HepG2 (cell line): ENCODE measurements around the gene LAPTM4A. TPM values are rescaled to one million over a fixed set of nuclear protein-coding genes. Genes with fewer than 3 reads are reported as not detected.
A peak's percentile ranks its signal among the peaks of the same experiment; 100 is the strongest.

ENCODE experiments used
- ARNT2 ChIP-seq: sonication (generic); formaldehyde crosslinking; IDR thresholded peaks from 2 replicates; pipeline ENCODE4 v1.8.0; 2022; ENCODE audit warnings: mild to moderate bottlenecking, low read depth, missing genetic modification reagents, moderate library complexity
- ATF7 ChIP-seq, 2 experiments: fragments of 450-650 bp in 1 of 2; sonication (generic) in 1 of 2; formaldehyde crosslinking in 1 of 2; IDR thresholded peaks; 2 replicates each; pipeline versions ENCODE4 v1.4.0 to v1.6.1; 2016 to 2020; ENCODE audit warnings: antibody characterized with exemption in 1 of 2, mild to moderate bottlenecking in 1 of 2, missing genetic modification reagents in 1 of 2
- HDAC1 ChIP-seq: sonication (generic); formaldehyde crosslinking; IDR thresholded peaks from 2 replicates; pipeline ENCODE4 v1.5.1; 2020; ENCODE audit warnings: mild to moderate bottlenecking, missing genetic modification reagents
- HOXA7 ChIP-seq: sonication (generic); formaldehyde crosslinking; IDR thresholded peaks from 2 replicates; pipeline ENCODE4 v1.8.1; 2022; ENCODE audit warnings: mild to moderate bottlenecking, missing genetic modification reagents, moderate library complexity
- IRX3 ChIP-seq: sonication (generic); formaldehyde crosslinking; IDR thresholded peaks from 2 replicates; pipeline ENCODE4 v1.8.1; 2023; ENCODE audit warnings: mild to moderate bottlenecking, low read depth, missing genetic modification reagents, borderline replicate concordance
- KDM3A ChIP-seq: IDR thresholded peaks from 2 replicates; pipeline ENCODE4 v1.6.1; 2018; ENCODE audit warnings: low read depth, missing compliant biosample characterization
- KDM4B ChIP-seq: sonication (generic); formaldehyde crosslinking; IDR thresholded peaks from 2 replicates; pipeline ENCODE4 v1.4.0; 2020; ENCODE audit warnings: missing genetic modification reagents
- MAFG ChIP-seq: sonication (generic); formaldehyde crosslinking; IDR thresholded peaks from 2 replicates; pipeline ENCODE4 v1.5.1; 2020; ENCODE audit warnings: mild to moderate bottlenecking, missing genetic modification reagents
- MIER2 ChIP-seq: IDR thresholded peaks from 2 replicates; pipeline ENCODE4 v1.6.1; 2016; ENCODE audit warnings: missing biosample characterization, missing genetic modification reagents
- PPARG ChIP-seq: conservative IDR thresholded peaks from 2 replicates; pipeline ENCODE4 v1.6.1; 2016; ENCODE audit warnings: missing biosample characterization, missing genetic modification reagents
- SMAD3 ChIP-seq: sonication (generic); formaldehyde crosslinking; IDR thresholded peaks from 2 replicates; pipeline ENCODE4 v1.4.0; 2020; ENCODE audit warnings: missing genetic modification reagents
- ZNF317 ChIP-seq: sonication (generic); formaldehyde crosslinking; IDR thresholded peaks from 2 replicates; pipeline ENCODE4 v1.5.0; 2020; ENCODE audit warnings: mild to moderate bottlenecking, missing genetic modification reagents
- ZNF7 ChIP-seq: IDR thresholded peaks from 2 replicates; pipeline ENCODE4 v1.6.1; 2016; ENCODE audit warnings: missing biosample characterization, missing genetic modification reagents
- ZSCAN9 ChIP-seq: IDR thresholded peaks from 2 replicates; pipeline ENCODE4 v1.6.1; 2016; ENCODE audit warnings: borderline replicate concordance
- polyA plus RNA-seq, 8 experiments: library from polyadenylated mRNA; depleted of rRNA in 3 of 8; stranded (reverse) in 7 of 8; unstranded in 1 of 8; fragments of >200 nt; fragmentation: Illumina TruSeq in 4 of 8; extraction: Trizol in 4 of 8; gene quantifications; 2 replicates each; pipeline versions ENCODE4 v1.2.1 to v1.2.3, GENCODE V29; 2011 to 2016; ENCODE audit warnings: low read depth in 4 of 8, missing spikeins in 1 of 8, mixed read lengths in 1 of 8; ENCODE audit not compliant: insufficient read depth in 1 of 8
- total RNA-seq, 5 experiments: library from RNA; depleted of rRNA; stranded (reverse); fragments of >200 nt; fragmentation: Illumina TruSeq; extraction: Trizol; gene quantifications; 2 replicates each; pipeline ENCODE4 v1.2.3, GENCODE V29; 2016; ENCODE audit warnings: low read depth in 1 of 5
- TF ChIP-seq, protein P1 (sequence below): sonication (generic); formaldehyde crosslinking; IDR thresholded peaks from 2 replicates; pipeline ENCODE4 v1.8.1; 2023; ENCODE audit warnings: mild to moderate bottlenecking, inconsistent platforms, moderate library complexity, missing genetic modification reagents, borderline replicate concordance
- TF ChIP-seq, protein P2 (sequence below): sonication (generic); formaldehyde crosslinking; IDR thresholded peaks from 2 replicates; pipeline ENCODE4 v1.4.0; 2020; ENCODE audit warnings: missing genetic modification reagents
- TF ChIP-seq, protein P3 (sequence below): sonication (generic); formaldehyde crosslinking; conservative IDR thresholded peaks from 2 replicates; pipeline ENCODE4 v1.4.0; 2020; ENCODE audit warnings: missing genetic modification reagents
- TF ChIP-seq, protein P4 (sequence below): IDR thresholded peaks from 2 replicates; pipeline ENCODE4 v1.4.0; 2020; ENCODE audit warnings: mild to moderate bottlenecking, missing genetic modification reagents
- TF ChIP-seq, protein P5 (sequence below), 2 experiments: sonication (generic) in 1 of 2; formaldehyde crosslinking in 1 of 2; IDR thresholded peaks; 2 replicates each; pipeline versions ENCODE4 v1.5.1 to v1.6.1; 2011 to 2020; ENCODE audit warnings: borderline replicate concordance in 1 of 2, low read depth in 1 of 2, low read length in 1 of 2, mild to moderate bottlenecking in 1 of 2, missing genetic modification reagents in 1 of 2, moderate library complexity in 1 of 2

The LAPTM4A gene
- total and polyA plus RNA-seq, 2 of the 13 experiments (the other 11 are each of a cell fraction or from before 2014, with no cell fraction given), result 116 to 558 TPM

DNA sequence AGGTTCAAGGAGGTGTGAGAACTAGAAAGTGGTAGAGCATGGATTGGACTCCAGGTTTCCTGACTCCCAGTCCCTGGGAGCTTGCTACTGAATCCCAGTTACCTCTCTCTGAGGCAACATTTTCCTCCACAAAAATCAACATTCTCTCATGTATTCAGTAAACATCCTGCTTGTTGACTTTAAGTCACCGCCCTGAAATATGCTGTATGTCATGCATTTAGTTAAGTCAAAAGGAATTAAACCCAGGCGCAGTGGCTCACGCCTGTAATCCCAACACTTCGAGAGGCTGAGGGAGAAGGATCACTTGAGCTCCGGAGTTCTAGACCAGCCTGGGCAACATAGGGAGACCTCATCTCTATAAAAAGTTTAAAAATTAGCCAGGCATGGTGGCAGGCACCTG lies 42.7 kb downstream of the LAPTM4A start (continued):
- TF ChIP-seq, protein P1, sequence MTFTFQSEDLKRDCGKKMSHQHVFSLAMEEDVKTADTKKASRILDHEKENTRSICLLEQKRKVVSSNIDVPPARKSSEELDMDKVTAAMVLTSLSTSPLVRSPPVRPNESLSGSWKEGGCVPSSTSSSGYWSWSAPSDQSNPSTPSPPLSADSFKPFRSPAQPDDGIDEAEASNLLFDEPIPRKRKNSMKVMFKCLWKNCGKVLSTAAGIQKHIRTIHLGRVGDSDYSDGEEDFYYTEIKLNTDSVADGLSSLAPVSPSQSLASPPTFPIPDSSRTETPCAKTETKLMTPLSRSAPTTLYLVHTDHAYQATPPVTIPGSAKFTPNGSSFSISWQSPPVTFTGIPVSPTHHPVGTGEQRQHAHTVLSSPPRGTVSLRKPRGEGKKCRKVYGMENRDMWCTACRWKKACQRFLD (CRISPR knock-in tag), result no peak
- TF ChIP-seq ATF7 (IDR thresholded peaks at IDR 0.05) (peak; percentile 25; the same call in 1 of the 2 replicates), ATF7 (CRISPR knock-in tag; IDR thresholded peaks at IDR 0.05) (no peak), IRX3 (CRISPR knock-in tag) (no peak), ZSCAN9 (peak; percentile 91; the same call in 1 of the 2 replicates), ZNF7 (CRISPR knock-in tag) (no peak), MIER2 (CRISPR knock-in tag) (peak; percentile 65; the same call in 1 of the 2 replicates), KDM3A (CRISPR knock-in tag) (0 out of 2 replicates have a peak, but pooled peaks have one; percentile 15), HOXA7 (no peak), HDAC1 (CRISPR knock-in tag) (peak; percentile 53; the same call in 1 of the 2 replicates), PPARG (CRISPR knock-in tag) (peak; percentile 71), SMAD3 (CRISPR knock-in tag) (peak; percentile 92; the same call in 1 of the 2 replicates), KDM4B (CRISPR knock-in tag) (peak; percentile 74; the same call in 1 of the 2 replicates), MAFG (no peak), ZNF317 (CRISPR knock-in tag) (no peak; the same call in 1 of the 2 replicates), ARNT2 (CRISPR knock-in tag) (peak; percentile 28; the same call in 1 of the 2 replicates)
- TF ChIP-seq, protein P2, sequence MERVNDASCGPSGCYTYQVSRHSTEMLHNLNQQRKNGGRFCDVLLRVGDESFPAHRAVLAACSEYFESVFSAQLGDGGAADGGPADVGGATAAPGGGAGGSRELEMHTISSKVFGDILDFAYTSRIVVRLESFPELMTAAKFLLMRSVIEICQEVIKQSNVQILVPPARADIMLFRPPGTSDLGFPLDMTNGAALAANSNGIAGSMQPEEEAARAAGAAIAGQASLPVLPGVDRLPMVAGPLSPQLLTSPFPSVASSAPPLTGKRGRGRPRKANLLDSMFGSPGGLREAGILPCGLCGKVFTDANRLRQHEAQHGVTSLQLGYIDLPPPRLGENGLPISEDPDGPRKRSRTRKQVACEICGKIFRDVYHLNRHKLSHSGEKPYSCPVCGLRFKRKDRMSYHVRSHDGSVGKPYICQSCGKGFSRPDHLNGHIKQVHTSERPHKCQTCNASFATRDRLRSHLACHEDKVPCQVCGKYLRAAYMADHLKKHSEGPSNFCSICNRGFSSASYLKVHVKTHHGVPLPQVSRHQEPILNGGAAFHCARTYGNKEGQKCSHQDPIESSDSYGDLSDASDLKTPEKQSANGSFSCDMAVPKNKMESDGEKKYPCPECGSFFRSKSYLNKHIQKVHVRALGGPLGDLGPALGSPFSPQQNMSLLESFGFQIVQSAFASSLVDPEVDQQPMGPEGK, result peak; percentile 20; the same call in 1 of the 2 replicates
- TF ChIP-seq, protein P3, sequence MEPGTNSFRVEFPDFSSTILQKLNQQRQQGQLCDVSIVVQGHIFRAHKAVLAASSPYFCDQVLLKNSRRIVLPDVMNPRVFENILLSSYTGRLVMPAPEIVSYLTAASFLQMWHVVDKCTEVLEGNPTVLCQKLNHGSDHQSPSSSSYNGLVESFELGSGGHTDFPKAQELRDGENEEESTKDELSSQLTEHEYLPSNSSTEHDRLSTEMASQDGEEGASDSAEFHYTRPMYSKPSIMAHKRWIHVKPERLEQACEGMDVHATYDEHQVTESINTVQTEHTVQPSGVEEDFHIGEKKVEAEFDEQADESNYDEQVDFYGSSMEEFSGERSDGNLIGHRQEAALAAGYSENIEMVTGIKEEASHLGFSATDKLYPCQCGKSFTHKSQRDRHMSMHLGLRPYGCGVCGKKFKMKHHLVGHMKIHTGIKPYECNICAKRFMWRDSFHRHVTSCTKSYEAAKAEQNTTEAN, result 0 out of 2 replicates have a peak, but pooled peaks have one; percentile 50
- TF ChIP-seq, protein P4, sequence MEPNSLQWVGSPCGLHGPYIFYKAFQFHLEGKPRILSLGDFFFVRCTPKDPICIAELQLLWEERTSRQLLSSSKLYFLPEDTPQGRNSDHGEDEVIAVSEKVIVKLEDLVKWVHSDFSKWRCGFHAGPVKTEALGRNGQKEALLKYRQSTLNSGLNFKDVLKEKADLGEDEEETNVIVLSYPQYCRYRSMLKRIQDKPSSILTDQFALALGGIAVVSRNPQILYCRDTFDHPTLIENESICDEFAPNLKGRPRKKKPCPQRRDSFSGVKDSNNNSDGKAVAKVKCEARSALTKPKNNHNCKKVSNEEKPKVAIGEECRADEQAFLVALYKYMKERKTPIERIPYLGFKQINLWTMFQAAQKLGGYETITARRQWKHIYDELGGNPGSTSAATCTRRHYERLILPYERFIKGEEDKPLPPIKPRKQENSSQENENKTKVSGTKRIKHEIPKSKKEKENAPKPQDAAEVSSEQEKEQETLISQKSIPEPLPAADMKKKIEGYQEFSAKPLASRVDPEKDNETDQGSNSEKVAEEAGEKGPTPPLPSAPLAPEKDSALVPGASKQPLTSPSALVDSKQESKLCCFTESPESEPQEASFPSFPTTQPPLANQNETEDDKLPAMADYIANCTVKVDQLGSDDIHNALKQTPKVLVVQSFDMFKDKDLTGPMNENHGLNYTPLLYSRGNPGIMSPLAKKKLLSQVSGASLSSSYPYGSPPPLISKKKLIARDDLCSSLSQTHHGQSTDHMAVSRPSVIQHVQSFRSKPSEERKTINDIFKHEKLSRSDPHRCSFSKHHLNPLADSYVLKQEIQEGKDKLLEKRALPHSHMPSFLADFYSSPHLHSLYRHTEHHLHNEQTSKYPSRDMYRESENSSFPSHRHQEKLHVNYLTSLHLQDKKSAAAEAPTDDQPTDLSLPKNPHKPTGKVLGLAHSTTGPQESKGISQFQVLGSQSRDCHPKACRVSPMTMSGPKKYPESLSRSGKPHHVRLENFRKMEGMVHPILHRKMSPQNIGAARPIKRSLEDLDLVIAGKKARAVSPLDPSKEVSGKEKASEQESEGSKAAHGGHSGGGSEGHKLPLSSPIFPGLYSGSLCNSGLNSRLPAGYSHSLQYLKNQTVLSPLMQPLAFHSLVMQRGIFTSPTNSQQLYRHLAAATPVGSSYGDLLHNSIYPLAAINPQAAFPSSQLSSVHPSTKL (CRISPR knock-in tag), result peak; percentile 93
- TF ChIP-seq, protein P5, sequence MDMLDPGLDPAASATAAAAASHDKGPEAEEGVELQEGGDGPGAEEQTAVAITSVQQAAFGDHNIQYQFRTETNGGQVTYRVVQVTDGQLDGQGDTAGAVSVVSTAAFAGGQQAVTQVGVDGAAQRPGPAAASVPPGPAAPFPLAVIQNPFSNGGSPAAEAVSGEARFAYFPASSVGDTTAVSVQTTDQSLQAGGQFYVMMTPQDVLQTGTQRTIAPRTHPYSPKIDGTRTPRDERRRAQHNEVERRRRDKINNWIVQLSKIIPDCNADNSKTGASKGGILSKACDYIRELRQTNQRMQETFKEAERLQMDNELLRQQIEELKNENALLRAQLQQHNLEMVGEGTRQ (IDR thresholded peaks at IDR 0.05; ENCODE audit: low read depth, low read length), result no peak
- TF ChIP-seq, protein P5 (CRISPR knock-in tag; IDR thresholded peaks at IDR 0.05; ENCODE audit: borderline replicate concordance), result no peak
